Retinal pigment epithelial cell (primary cell): ENCODE measurements around the gene AMPD3.

Experiments
- DNase-seq: peaks from one replicate; pipeline ENCODE4 v3.0.0-alpha.2; 2010; ENCODE audit warnings: low read depth
- H3K4me3 ChIP-seq: 2 replicates; pipeline ENCODE4 v1.5.1; 2011; ENCODE audit warnings: mild to moderate bottlenecking, low read length, control low read depth, moderate library complexity
- CTCF ChIP-seq: conservative IDR thresholded peaks from 2 replicates; pipeline ENCODE4 v1.5.1; 2011; ENCODE audit warnings: low read depth, low read length, control low read depth, inconsistent platforms

Gene AMPD3

GRCh38 chr11:10500757-10501684 is 46.0 kb downstream of the AMPD3 start:
- no peak for TF ChIP-seq CTCF
- no peak for DNase-seq
- H3K4me3 ChIP-seq = no peak overlapping the region

DNA sequence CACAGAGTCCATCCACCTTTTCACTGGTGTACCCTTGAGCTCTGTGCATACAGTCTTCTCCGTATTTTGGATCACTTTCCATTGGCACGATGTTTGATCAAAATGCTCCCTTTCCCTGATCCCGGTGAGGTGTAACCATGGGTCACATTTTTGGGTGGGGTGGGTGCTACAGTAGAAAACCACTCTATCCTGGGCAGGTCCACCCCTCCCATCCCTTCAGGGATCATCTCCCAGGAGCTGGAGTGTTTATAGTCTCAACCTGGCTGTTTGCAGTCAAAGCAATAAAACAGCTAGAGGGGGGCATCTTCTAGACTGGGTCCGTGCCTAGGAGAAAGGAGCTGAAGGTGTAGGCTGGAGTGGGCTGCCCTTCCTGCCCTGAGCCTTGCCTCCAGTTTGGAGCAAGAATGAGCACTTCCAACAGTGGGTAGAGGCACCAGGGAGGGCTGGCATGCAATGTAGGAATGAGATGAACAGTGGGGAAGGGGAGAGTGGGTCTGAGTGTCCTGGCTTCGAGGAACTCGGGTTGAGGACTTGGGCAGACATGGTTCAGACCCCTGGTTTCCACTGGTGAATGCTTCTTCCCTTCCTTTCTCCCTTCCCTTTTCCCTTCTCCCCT is 47.1 kb downstream of the AMPD3 start:
- no peak for TF ChIP-seq CTCF
- no peak for DNase-seq
- H3K4me3 ChIP-seq = no peak overlapping the region

GRCh38 chr11:10502770-10503169 is 47.7 kb downstream of the AMPD3 start:
- no peak for TF ChIP-seq CTCF
- no peak overlapping the region for H3K4me3 ChIP-seq
- DNase-seq = no peak

DNA sequence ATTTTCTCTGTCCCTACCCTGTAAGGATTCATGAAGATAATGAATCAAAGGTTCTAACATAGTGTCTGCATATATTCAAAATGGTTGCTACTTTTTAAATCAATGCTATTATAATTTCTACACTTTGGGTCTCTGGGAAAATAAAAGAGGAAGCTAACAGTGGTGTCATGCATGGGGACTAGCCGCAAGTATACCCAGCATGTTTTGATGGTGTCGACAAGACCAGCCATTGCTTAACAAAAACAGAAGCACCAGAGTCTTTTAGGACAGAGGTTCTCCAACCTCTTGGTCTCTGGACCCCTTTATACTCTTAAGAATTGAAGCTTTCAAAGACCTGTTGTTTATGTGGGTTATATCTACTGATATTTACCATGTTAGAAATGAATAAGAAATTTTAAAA is 48.2 kb downstream of the AMPD3 start:
- TF ChIP-seq CTCF = no peak
- no peak for DNase-seq

DNA sequence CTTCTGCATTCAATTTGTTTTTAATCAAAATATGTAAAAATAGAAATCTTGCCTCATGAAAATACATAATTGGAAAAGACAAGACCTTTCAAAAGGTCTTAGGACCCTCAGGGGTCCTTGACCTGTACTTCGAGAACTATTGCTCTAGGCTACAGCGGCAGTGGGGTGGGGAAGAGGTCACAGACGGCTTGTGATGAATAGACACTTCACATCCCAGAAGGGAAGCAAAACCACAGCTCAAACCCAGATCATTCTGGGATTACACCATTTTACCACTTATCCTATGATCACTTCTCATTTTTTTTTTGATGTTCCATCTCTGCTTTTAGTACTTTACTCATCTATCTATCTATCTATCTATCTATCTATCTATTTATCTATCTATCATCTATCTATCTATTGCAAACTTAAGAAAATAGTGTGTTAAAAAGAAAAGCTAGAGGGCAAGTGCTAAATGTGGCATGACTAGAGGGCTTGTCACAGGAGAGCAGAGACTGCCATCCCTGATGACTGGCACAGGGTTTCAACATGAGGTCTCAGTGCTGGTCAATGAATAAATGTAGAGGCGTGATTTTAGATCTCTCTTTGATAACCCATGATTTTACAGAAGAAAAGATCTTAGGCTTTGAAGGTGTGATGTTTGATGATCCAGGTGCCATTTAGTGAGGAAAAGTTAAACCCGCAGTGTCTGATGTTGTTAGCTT is 48.9 kb downstream of the AMPD3 start:
- DNase-seq = no peak
- TF ChIP-seq CTCF = no peak

More for the DNA sequence above, 48.2 kb downstream of the AMPD3 start:
- H3K4me3 ChIP-seq = no peak overlapping the region

DNA sequence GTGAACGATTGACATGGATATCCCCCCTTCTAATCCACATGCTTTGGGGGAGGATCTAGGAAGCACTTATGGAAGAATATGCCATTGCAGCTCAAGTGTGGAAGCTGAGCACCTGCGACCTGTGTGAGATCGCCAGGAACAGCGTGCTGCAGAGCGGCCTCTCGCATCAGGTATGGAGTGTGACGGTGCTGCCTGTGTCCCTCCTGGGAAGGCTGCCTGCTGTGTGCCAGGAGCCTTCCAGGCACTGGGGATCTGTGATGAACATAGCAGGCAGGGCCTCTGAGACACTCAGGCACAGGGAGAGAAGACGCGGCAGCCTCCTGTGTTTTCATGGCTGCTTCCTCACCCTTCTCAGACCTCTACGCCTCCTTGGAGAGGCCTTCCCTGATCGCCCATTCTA is 49.4 kb downstream of the AMPD3 start:
- H3K4me3 ChIP-seq = no peak overlapping the region
- TF ChIP-seq CTCF = no peak
- DNase-seq = no peak

More for the DNA sequence above, 48.9 kb downstream of the AMPD3 start:
- H3K4me3 ChIP-seq = no peak overlapping the region
